ENCODE measurements around the gene DAB2. TPM values are rescaled to one million over a fixed set of nuclear protein-coding genes. Genes with fewer than 3 reads are reported as not detected.

DAB2 gene
- total RNA-seq, 2 donors from 2014 or later = 12.3 to 23.8 TPM

GRCh38 chr5:39355324-39355723 is 69.5 kb downstream of the DAB2 start:
- Mint-ChIP-seq H3K4me1 (no peaks in the 10 kb centered on the region), H3K27me3 (ENCODE audit: insufficient read depth) (no peaks in the 10 kb centered on the region), H3K9me3 (peaks cover 13% of the 10 kb centered on the region), H3K4me3 (no peak overlapping the region), H3K36me3 (ENCODE audit: low read depth) (no peaks in the 10 kb centered on the region), H3K27ac (no peak overlapping the region)
- no peak for TF ChIP-seq CTCF (conservative IDR thresholded peaks at IDR 0.05)
- H3K4me1 ChIP-seq (ENCODE audit: control insufficient read depth, insufficient read depth, low read length) = no peaks in the 10 kb centered on the region
- WGBS, 2 experiments (ENCODE audit: insufficient coverage in 1 of 2, insufficient read length in 1 of 2) = 69 to 71% methylated on average over 2 to 3 of the region's 3 CpGs
- no peak overlapping the region for H3K4me3 ChIP-seq (ENCODE audit: low read length)
- H3K27ac ChIP-seq (ENCODE audit: low read depth, low read length) = no peak overlapping the region
- no peak overlapping the region for H3K9ac ChIP-seq (ENCODE audit: extremely low read depth, low read length, poor library complexity, severe bottlenecking)
- H3K36me3 ChIP-seq (ENCODE audit: control insufficient read depth, insufficient read depth, low read length) = no peaks in the 10 kb centered on the region
- H3K27me3 ChIP-seq (ENCODE audit: control insufficient read depth, insufficient read depth, low read length, poor library complexity, severe bottlenecking) = no peaks in the 10 kb centered on the region
- no peaks in the 10 kb centered on the region for H3K9me3 ChIP-seq (ENCODE audit: control insufficient read depth, low read length)
- no peak for DNase-seq

GRCh38 chr5:39353717-39354399 is 70.9 kb downstream of the DAB2 start:
- Mint-ChIP-seq H3K27me3 (ENCODE audit: insufficient read depth) (no peaks in the 10 kb centered on the region), H3K4me3 (no peak overlapping the region), H3K27ac (no peak overlapping the region), H3K36me3 (ENCODE audit: low read depth) (no peaks in the 10 kb centered on the region), H3K9me3 (peaks cover 16% of the 10 kb centered on the region), H3K4me1 (no peaks in the 10 kb centered on the region)
- no peak for DNase-seq
- Histone ChIP-seq H3K4me3 (ENCODE audit: low read length) (no peak overlapping the region), H3K9me3 (ENCODE audit: control insufficient read depth, low read length) (no peaks in the 10 kb centered on the region), H3K9ac (ENCODE audit: extremely low read depth, low read length, poor library complexity, severe bottlenecking) (no peak overlapping the region), H3K27me3 (ENCODE audit: control insufficient read depth, insufficient read depth, low read length, poor library complexity, severe bottlenecking) (no peaks in the 10 kb centered on the region), H3K4me1 (ENCODE audit: control insufficient read depth, insufficient read depth, low read length) (no peaks in the 10 kb centered on the region), H3K27ac (ENCODE audit: low read depth, low read length) (no peak overlapping the region), H3K36me3 (ENCODE audit: control insufficient read depth, insufficient read depth, low read length) (no peaks in the 10 kb centered on the region)
- no peak for TF ChIP-seq CTCF (conservative IDR thresholded peaks at IDR 0.05)
- WGBS, 2 experiments (ENCODE audit: insufficient coverage in 1 of 2, insufficient read length in 1 of 2) = 75 to 78% methylated on average over 1 of the region's 1 CpG

- H3K4me3 Mint-ChIP-seq = no peak overlapping the region
- no peaks in the 10 kb centered on the region for H3K36me3 Mint-ChIP-seq (ENCODE audit: low read depth)
- H3K4me1 Mint-ChIP-seq = no peaks in the 10 kb centered on the region
- Histone ChIP-seq H3K4me3 (ENCODE audit: low read length) (no peak overlapping the region), H3K9me3 (ENCODE audit: control insufficient read depth, low read length) (no peaks in the 10 kb centered on the region), H3K36me3 (ENCODE audit: control insufficient read depth, insufficient read depth, low read length) (no peaks in the 10 kb centered on the region), H3K9ac (ENCODE audit: extremely low read depth, low read length, poor library complexity, severe bottlenecking) (no peak overlapping the region), H3K27me3 (ENCODE audit: control insufficient read depth, insufficient read depth, low read length, poor library complexity, severe bottlenecking) (no peaks in the 10 kb centered on the region), H3K27ac (ENCODE audit: low read depth, low read length) (no peak overlapping the region), H3K4me1 (ENCODE audit: control insufficient read depth, insufficient read depth, low read length) (no peaks in the 10 kb centered on the region)
- WGBS, 2 experiments (ENCODE audit: insufficient coverage in 1 of 2, insufficient read length in 1 of 2) = 96 to 100% methylated on average over 1 of the region's 1 CpG
- no peak for TF ChIP-seq CTCF (conservative IDR thresholded peaks at IDR 0.05)
- DNase-seq = no peak
- H3K9me3 Mint-ChIP-seq = peaks cover 16% of the 10 kb centered on the region
- no peak overlapping the region for H3K27ac Mint-ChIP-seq
- H3K27me3 Mint-ChIP-seq (ENCODE audit: insufficient read depth) = no peaks in the 10 kb centered on the region
Measured at GRCh38 chr5:39352951-39353350, 71.8 kb downstream of the DAB2 start.
